Cardiac muscle cell (in vitro differentiated cells and primary cell): ENCODE data around the gene MRPS10. TPM values are rescaled to one million over a fixed set of nuclear protein-coding genes. Genes with fewer than 3 reads are reported as not detected.

Experiments used
- DNase-seq, 2 donors: peaks; one replicate each; pipeline versions ENCODE4 v3.0.0 to v3.0.0-alpha.2; 2010 to 2017; ENCODE audit warnings: low read depth in 1 of 2, low spot score in 1 of 2
- H3K27ac ChIP-seq: fragments of 200-600 bp; sonication (generic); 2 replicates; pipeline ENCODE4 v1.5.1; 2016
- H3K27me3 ChIP-seq: fragments of 200-600 bp; sonication (generic); 2 replicates; pipeline ENCODE4 v1.6.0; 2016; ENCODE audit warnings: control low read depth
- H3K36me3 ChIP-seq: fragments of 200-600 bp; sonication (generic); 2 replicates; pipeline ENCODE4 v1.5.1; 2016; ENCODE audit warnings: control low read depth
- H3K4me1 ChIP-seq: fragments of 200-600 bp; sonication (generic); 2 replicates; pipeline ENCODE4 v1.8.1; 2017; ENCODE audit warnings: low read depth, mild to moderate bottlenecking, mixed run types
- H3K4me3 ChIP-seq: fragments of 200-600 bp; sonication (generic); 2 replicates; pipeline ENCODE4 v1.5.1; 2016; ENCODE audit warnings: mild to moderate bottlenecking
- H3K9me3 ChIP-seq: fragments of 200-600 bp; sonication (generic); 2 replicates; pipeline ENCODE4 v1.5.1; 2017; ENCODE audit warnings: low read depth, mild to moderate bottlenecking, control low read depth
- CTCF ChIP-seq: IDR thresholded peaks from 2 replicates; pipeline ENCODE4 v1.5.1; 2012; ENCODE audit warnings: low read depth, mild to moderate bottlenecking, low read length
- polyA plus RNA-seq: library from polyadenylated mRNA; unstranded; fragments of >200 nt; fragmentation: Nextera tagmentation; extraction: Ambion mirVana; gene quantifications from 2 replicates; pipeline ENCODE4 v1.2.1, GENCODE V29; 2016
- total RNA-seq: library from RNA; depleted of rRNA; stranded (reverse); fragments of >200 nt; gene quantifications from 2 replicates; pipeline ENCODE4 v1.2.3, GENCODE V29; 2016

MRPS10 gene
- total and polyA plus RNA-seq, 2 experiments from 2014 or later = 15.8 to 39.8 TPM

- no peaks in the 10 kb centered on the region for H3K27me3 ChIP-seq
- no peak overlapping the region for H3K4me3 ChIP-seq
- H3K27ac ChIP-seq = no peak overlapping the region
- no peaks in the 10 kb centered on the region for H3K4me1 ChIP-seq
- no peaks in the 10 kb centered on the region for H3K9me3 ChIP-seq
- H3K36me3 ChIP-seq = peaks cover 25% of the 10 kb centered on the region
- DNase-seq = no peak
- no peak for TF ChIP-seq CTCF
These were observed 21.7 kb upstream of the MRPS10 start for GRCh38 chr6:42239333-42239732.

GRCh38 chr6:42237857-42238256 is 20.2 kb upstream of the MRPS10 start:
- Histone ChIP-seq H3K27ac (no peak overlapping the region), H3K4me1 (no peaks in the 10 kb centered on the region), H3K9me3 (no peaks in the 10 kb centered on the region), H3K27me3 (no peaks in the 10 kb centered on the region), H3K36me3 (peaks cover 21% of the 10 kb centered on the region), H3K4me3 (no peak overlapping the region)
- no peak for DNase-seq
- no peak for TF ChIP-seq CTCF

GRCh38 chr6:42236682-42237473 is 19.2 kb upstream of the MRPS10 start:
- no peak overlapping the region for H3K27ac ChIP-seq
- H3K4me1 ChIP-seq = no peaks in the 10 kb centered on the region
- no peaks in the 10 kb centered on the region for H3K9me3 ChIP-seq
- TF ChIP-seq CTCF = no peak
- peaks cover 21% of the 10 kb centered on the region for H3K36me3 ChIP-seq
- no peaks in the 10 kb centered on the region for H3K27me3 ChIP-seq
- DNase-seq = no peak
- no peak overlapping the region for H3K4me3 ChIP-seq

GRCh38 chr6:42236030-42236429 is 18.4 kb upstream of the MRPS10 start:
- H3K27ac ChIP-seq = no peak overlapping the region
- peaks cover 21% of the 10 kb centered on the region for H3K36me3 ChIP-seq
- TF ChIP-seq CTCF = no peak
- H3K27me3 ChIP-seq = no peaks in the 10 kb centered on the region
- H3K4me1 ChIP-seq = no peaks in the 10 kb centered on the region
- no peak overlapping the region for H3K4me3 ChIP-seq
- H3K9me3 ChIP-seq = no peaks in the 10 kb centered on the region
- no peak for DNase-seq

- no peak for TF ChIP-seq CTCF
- peaks cover 20% of the 10 kb centered on the region for H3K36me3 ChIP-seq
These were observed 14.4 kb upstream of the MRPS10 start for GRCh38 chr6:42232035-42232434.

More at GRCh38 chr6:42232035-42232434, 14.4 kb upstream of the MRPS10 start:
- no peaks in the 10 kb centered on the region for H3K4me1 ChIP-seq
- DNase-seq = no peak
- no peak overlapping the region for H3K27ac ChIP-seq
- no peak overlapping the region for H3K4me3 ChIP-seq
- no peaks in the 10 kb centered on the region for H3K9me3 ChIP-seq
- H3K27me3 ChIP-seq = no peaks in the 10 kb centered on the region
